Sigmoid colon (tissue), 4 donors: ENCODE results near the gene BZW2.

Experiments
- EP300 ChIP-seq, 4 donors: sonication (generic); formaldehyde crosslinking; IDR thresholded peaks; one replicate each; pipeline ENCODE4 v1.6.1; 2017; ENCODE audit warnings: antibody characterized with exemption in 4 of 4
- TF ChIP-seq, protein P1 (sequence below), 4 experiments: fragments of 450-650 bp in 3 of 4; fragments of 200-600 bp in 1 of 4; IDR thresholded peaks; one replicate each; pipeline ENCODE4 v1.5.1; 2016 to 2019; ENCODE audit warnings: antibody characterized with exemption in 4 of 4, mild to moderate bottlenecking in 3 of 4, moderate library complexity in 2 of 4

DNA sequence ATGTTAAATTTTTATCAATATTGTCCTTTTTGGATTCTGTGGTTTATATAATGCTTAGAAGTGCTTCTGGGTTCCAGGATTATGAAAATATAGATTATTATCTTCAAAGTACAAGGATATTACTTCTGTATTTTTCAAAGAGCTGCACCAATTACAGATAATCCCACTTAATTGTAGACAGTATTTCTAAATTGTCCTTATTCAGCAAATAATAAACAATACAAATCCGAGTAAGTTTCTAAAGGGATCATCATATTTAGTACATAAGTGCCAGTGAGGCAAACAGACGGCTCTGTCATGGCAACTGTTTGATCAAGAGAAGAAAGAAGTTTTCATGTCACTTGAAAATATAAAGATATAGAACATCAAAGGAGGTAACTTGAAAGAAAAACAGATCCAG, 19.6 kb upstream of the BZW2 start:
- TF ChIP-seq, protein P1, sequence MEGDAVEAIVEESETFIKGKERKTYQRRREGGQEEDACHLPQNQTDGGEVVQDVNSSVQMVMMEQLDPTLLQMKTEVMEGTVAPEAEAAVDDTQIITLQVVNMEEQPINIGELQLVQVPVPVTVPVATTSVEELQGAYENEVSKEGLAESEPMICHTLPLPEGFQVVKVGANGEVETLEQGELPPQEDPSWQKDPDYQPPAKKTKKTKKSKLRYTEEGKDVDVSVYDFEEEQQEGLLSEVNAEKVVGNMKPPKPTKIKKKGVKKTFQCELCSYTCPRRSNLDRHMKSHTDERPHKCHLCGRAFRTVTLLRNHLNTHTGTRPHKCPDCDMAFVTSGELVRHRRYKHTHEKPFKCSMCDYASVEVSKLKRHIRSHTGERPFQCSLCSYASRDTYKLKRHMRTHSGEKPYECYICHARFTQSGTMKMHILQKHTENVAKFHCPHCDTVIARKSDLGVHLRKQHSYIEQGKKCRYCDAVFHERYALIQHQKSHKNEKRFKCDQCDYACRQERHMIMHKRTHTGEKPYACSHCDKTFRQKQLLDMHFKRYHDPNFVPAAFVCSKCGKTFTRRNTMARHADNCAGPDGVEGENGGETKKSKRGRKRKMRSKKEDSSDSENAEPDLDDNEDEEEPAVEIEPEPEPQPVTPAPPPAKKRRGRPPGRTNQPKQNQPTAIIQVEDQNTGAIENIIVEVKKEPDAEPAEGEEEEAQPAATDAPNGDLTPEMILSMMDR (IDR thresholded peaks at IDR 0.05): no peak
- no peak for TF ChIP-seq EP300 (IDR thresholded peaks at IDR 0.05)
